ENCODE measurements around the gene IL4R. TPM values are rescaled to one million over a fixed set of nuclear protein-coding genes. Genes with fewer than 3 reads are reported as not detected.

Gene IL4R
- total and polyA plus RNA-seq, 2 of the 13 experiments (the other 11 are each of a cell fraction or from before 2014, with no cell fraction given): 15.9 to 49.6 TPM

DNA sequence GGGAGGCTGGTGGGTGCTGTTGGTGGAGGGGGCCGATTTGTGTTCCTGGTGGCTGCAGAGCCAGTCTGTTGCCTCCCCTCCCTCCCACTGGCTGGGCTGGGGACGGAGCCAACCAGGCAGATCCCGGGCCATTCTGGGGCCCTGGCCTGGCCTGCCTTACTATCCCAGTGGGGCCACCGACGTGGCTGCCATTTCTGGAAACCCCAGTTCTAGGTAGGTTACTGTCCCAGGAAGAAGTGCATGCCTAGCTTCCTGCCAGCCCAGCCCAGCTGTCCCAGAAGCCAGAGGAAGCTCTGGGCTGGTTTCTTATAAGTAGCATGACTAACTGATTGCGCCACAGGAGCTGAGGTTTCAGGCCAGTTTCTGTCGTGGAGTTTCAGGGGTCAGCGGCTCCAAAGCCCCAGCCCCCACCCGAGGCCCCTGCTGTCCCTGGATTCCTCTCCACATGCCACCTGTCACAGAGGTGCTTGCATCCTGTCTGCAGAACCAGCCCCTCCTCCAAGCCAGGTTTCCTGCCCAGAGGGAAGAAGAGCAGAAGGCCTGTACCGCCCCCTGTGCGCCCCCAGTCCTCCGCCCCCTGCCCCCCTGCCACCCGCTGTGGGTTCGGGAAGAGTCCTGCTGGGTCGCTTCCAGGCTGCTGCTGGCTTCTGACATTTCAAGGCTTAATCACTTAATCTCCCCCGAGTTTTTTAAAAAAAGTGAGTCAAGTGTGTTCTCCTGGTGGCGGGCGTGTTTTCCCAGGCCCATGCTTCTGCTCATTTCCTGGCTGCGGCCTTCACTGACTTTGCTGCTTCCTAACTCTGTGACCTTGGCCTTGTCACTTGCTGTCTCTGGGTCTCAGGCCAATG is 13.2 kb downstream of the IL4R start (continued):
- TF ChIP-seq NR1H2 (CRISPR knock-in tag; IDR thresholded peaks at IDR 0.05; ENCODE audit: borderline replicate concordance, low read depth) (no peak), RFXAP (CRISPR knock-in tag; IDR thresholded peaks at IDR 0.05; ENCODE audit: borderline replicate concordance) (no peak), KLF12 (CRISPR knock-in tag; IDR thresholded peaks at IDR 0.05; ENCODE audit: borderline replicate concordance) (0 out of 2 replicates have a peak, but pooled peaks have one; percentile 35), POGZ (CRISPR knock-in tag; IDR thresholded peaks at IDR 0.05) (0 out of 2 replicates have a peak, but pooled peaks have one; percentile 19), ZNF224 (CRISPR knock-in tag; IDR thresholded peaks at IDR 0.05) (no peak), MAZ (IDR thresholded peaks at IDR 0.05; ENCODE audit: borderline replicate concordance, low read depth, low read length) (no peak), MAZ (CRISPR knock-in tag; IDR thresholded peaks at IDR 0.05; ENCODE audit: low read depth) (no peak), ZNF17 (CRISPR knock-in tag; IDR thresholded peaks at IDR 0.05) (no peak), TMF1 (CRISPR knock-in tag; IDR thresholded peaks at IDR 0.05; ENCODE audit: low read depth) (no peak), STAT5B (CRISPR knock-in tag; IDR thresholded peaks at IDR 0.05) (no peak), CBX5 (CRISPR knock-in tag; IDR thresholded peaks at IDR 0.05; ENCODE audit: borderline replicate concordance) (no peak), ZNF556 (CRISPR knock-in tag; IDR thresholded peaks at IDR 0.05; ENCODE audit: borderline replicate concordance) (no peak), AKAP8 (CRISPR knock-in tag; IDR thresholded peaks at IDR 0.05) (no peak), ZNF317 (CRISPR knock-in tag; IDR thresholded peaks at IDR 0.05) (0 out of 2 replicates have a peak, but pooled peaks have one; percentile 24), SRSF9 (IDR thresholded peaks at IDR 0.05; ENCODE audit: borderline replicate concordance, insufficient read depth, low read depth, low read length, poor library complexity, severe bottlenecking) (no peak)
- TF ChIP-seq, protein P1, sequence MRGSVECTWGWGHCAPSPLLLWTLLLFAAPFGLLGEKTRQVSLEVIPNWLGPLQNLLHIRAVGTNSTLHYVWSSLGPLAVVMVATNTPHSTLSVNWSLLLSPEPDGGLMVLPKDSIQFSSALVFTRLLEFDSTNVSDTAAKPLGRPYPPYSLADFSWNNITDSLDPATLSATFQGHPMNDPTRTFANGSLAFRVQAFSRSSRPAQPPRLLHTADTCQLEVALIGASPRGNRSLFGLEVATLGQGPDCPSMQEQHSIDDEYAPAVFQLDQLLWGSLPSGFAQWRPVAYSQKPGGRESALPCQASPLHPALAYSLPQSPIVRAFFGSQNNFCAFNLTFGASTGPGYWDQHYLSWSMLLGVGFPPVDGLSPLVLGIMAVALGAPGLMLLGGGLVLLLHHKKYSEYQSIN (CRISPR knock-in tag; IDR thresholded peaks at IDR 0.05; ENCODE audit: borderline replicate concordance): no peak
- TF ChIP-seq, protein P2, sequence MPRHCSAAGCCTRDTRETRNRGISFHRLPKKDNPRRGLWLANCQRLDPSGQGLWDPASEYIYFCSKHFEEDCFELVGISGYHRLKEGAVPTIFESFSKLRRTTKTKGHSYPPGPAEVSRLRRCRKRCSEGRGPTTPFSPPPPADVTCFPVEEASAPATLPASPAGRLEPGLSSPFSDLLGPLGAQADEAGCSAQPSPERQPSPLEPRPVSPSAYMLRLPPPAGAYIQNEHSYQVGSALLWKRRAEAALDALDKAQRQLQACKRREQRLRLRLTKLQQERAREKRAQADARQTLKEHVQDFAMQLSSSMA (CRISPR knock-in tag; IDR thresholded peaks at IDR 0.05): 0 out of 2 replicates have a peak, but pooled peaks have one; percentile 26
- TF ChIP-seq, protein P3, sequence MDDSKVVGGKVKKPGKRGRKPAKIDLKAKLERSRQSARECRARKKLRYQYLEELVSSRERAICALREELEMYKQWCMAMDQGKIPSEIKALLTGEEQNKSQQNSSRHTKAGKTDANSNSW (CRISPR knock-in tag; IDR thresholded peaks at IDR 0.05; ENCODE audit: borderline replicate concordance): no peak
- TF ChIP-seq, protein P4, sequence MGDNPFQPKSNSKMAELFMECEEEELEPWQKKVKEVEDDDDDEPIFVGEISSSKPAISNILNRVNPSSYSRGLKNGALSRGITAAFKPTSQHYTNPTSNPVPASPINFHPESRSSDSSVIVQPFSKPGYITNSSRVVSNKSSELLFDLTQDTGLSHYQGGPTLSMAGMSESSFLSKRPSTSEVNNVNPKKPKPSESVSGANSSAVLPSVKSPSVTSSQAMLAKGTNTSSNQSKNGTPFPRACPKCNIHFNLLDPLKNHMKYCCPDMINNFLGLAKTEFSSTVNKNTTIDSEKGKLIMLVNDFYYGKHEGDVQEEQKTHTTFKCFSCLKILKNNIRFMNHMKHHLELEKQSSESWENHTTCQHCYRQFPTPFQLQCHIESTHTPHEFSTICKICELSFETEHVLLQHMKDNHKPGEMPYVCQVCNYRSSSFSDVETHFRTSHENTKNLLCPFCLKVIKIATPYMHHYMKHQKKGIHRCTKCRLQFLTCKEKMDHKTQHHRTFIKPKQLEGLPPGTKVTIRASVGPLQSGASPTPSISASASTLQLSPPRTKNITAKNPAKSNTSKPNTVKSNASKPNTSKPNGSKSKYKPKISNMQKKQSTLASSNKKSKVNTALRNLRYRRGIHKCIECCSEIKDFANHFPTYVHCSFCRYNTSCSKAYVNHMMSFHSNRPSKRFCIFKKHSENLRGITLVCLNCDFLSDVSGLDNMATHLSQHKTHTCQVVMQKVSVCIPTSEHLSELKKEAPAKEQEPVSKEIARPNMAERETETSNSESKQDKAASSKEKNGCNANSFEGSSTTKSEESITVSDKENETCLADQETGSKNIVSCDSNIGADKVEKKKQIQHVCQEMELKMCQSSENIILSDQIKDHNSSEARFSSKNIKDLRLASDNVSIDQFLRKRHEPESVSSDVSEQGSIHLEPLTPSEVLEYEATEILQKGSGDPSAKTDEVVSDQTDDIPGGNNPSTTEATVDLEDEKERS (CRISPR knock-in tag; IDR thresholded peaks at IDR 0.05): no peak
- TF ChIP-seq, protein P5, sequence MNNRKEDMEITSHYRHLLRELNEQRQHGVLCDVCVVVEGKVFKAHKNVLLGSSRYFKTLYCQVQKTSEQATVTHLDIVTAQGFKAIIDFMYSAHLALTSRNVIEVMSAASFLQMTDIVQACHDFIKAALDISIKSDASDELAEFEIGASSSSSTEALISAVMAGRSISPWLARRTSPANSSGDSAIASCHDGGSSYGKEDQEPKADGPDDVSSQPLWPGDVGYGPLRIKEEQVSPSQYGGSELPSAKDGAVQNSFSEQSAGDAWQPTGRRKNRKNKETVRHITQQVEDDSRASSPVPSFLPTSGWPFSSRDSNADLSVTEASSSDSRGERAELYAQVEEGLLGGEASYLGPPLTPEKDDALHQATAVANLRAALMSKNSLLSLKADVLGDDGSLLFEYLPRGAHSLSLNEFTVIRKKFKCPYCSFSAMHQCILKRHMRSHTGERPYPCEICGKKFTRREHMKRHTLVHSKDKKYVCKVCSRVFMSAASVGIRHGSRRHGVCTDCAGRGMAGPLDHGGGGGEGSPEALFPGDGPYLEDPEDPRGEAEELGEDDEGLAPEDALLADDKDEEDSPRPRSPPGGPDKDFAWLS (CRISPR knock-in tag; IDR thresholded peaks at IDR 0.05; ENCODE audit: borderline replicate concordance): no peak

All from HepG2 (cell line).